ENCODE measurements around the gene WDR33.

DNA sequence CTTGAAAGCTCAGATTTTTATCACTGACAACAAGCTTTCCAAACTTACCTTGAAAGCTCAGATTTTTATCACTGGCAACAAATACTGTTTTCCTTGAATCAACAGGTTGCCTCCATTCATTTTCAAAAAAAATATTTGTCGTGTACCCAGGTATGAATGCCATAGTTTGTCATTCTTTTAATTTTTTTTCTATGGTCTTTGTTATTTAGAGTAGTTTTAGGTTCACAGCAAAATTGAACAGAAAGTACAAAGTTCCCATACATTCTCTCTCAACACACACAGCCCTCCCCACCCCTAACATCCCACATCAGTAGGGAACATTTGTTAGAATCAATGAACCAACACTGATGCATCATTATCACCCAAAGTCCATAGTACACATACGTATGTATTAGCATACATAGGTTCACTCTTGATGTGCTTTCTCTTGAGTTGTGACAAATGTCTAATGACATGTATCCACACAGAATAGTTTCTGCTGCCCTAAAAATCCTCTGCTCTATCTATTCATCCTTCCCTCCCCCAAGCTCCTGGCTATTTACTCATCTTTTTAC lies 25.9 kb downstream of the WDR33 start:
- TF ChIP-seq, protein P1, sequence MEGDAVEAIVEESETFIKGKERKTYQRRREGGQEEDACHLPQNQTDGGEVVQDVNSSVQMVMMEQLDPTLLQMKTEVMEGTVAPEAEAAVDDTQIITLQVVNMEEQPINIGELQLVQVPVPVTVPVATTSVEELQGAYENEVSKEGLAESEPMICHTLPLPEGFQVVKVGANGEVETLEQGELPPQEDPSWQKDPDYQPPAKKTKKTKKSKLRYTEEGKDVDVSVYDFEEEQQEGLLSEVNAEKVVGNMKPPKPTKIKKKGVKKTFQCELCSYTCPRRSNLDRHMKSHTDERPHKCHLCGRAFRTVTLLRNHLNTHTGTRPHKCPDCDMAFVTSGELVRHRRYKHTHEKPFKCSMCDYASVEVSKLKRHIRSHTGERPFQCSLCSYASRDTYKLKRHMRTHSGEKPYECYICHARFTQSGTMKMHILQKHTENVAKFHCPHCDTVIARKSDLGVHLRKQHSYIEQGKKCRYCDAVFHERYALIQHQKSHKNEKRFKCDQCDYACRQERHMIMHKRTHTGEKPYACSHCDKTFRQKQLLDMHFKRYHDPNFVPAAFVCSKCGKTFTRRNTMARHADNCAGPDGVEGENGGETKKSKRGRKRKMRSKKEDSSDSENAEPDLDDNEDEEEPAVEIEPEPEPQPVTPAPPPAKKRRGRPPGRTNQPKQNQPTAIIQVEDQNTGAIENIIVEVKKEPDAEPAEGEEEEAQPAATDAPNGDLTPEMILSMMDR (IDR thresholded peaks at IDR 0.05) = no peak
- TF ChIP-seq POLR2A (IDR thresholded peaks at IDR 0.05) (no peak), EP300 (IDR thresholded peaks at IDR 0.05) (no peak)
